GM20431 (cell line): ENCODE measurements around the gene BRD2.
"Not testable (repeated sequence)": the region's sequence is repeated elsewhere in the genome, so short reads cannot be mapped to it uniquely, and the experiment has no call there.

Source experiments
- in situ Hi-C: fragments of 300-500 bp; cut with MseI, MboI; formaldehyde crosslinking; loops from one replicate; pipeline ENCODE4 v1.15.0; 2020; ENCODE audit warnings: low sequenced_read_pairs; ENCODE audit not compliant: unreplicated experiment

The BRD2 gene

DNA sequence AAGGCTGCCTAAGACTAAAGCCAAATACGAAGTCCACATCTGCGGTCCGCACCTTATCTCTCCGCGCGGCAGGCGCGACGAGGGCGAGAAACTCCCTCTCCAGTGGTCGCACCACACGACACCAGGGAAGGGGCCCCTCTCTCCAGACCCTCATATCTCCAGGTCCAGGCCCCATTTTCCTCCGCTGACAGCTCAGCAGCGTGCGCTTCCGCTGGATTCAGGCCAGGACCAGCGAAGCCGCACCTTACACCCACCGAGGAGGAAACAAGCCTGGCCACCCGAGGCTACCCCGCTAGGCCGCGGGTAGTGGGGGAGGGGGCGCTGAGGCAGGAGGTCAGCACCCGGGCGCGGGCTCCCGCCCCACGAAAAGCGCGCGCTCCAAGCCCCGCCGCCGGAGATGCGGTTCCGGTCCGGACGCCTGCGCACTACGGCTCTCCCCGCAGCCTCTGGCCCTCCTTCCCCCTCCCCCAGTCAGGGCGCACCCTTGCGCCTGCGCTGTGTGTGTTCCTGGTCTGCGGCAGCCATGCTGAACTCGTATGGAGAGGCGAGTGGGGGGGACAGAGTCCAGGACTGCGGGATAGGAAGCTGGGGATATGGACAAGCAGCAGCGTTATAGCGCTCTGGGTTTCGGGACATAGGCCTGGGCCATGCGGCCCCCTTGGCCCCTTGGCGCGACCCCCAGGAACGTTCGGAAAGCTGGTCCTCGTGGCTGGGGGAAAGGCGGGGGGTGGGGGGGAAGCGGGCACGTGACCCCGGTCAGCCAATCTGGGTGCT lies at the start of gene BRD2:
TSS of gene BRD2 (plus strand) at position 502 of the 774 bp plus-strand sequence. CDS start 4,305 bp downstream, outside the sequence.
- in situ Hi-C loops: no loop called here

DNA sequence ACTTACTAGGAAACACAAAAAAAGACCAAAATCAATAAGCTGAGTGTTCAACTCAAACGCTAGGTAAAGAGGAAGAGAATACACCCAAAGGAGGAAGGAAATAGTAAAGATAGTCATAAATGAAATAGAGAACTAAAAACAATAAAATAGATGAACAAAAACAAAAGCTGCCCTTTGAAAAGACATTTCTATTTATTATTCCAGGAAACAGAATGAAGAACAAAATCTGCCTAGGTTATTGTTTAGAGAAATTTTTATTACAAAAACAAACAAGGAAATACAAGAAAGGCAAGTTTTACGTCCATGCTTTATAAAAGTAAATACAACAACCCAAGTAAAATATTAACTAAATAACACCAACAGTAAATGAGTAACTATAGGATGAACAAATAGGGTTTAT lies 47.7 kb upstream of the BRD2 start:
- in situ Hi-C loops: no loop called here

DNA sequence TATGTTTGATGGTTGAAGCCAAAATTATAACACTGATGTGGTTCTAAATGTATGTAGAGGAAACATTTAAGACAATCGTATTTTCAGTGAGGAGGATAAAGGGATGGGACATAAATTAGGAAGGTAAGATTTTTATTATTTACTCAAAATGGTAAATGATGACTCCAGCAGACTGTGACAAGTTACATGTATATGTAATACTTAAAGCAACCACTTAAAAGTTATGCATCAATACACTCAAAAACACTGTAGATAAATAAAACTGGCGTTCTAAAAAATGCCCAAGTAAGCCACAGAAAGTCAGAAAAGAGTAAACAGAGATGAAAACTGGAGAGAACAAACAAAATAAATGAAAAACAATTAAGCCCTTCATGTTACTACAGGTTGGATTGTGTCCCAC lies 46.3 kb upstream of the BRD2 start:
- in situ Hi-C loops: no loop called here

DNA sequence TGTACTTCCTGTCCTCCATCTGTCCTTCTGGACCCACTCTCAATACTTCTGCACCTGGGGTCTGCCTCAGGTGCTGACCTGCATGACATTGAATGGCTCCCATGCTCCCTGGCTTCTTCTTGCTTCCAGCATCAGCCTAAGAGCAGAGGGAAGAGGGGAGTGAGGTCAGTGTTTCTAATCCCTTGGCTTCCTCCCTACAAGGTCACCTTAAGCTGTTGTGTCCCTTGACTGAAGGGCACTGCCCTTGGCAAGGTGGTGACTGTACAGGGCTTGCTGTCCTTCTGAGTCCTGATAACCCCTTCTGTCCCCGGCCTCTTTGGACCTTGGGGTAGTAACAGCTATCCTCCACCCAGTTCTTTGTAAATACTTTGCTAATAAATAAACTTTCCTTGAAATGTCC lies 37.2 kb upstream of the BRD2 start:
- in situ Hi-C loops: loop anchor here (10.0 kb wide), 1 partner anchor 54 kb away; no protein-coding TSS in a partner anchor

DNA sequence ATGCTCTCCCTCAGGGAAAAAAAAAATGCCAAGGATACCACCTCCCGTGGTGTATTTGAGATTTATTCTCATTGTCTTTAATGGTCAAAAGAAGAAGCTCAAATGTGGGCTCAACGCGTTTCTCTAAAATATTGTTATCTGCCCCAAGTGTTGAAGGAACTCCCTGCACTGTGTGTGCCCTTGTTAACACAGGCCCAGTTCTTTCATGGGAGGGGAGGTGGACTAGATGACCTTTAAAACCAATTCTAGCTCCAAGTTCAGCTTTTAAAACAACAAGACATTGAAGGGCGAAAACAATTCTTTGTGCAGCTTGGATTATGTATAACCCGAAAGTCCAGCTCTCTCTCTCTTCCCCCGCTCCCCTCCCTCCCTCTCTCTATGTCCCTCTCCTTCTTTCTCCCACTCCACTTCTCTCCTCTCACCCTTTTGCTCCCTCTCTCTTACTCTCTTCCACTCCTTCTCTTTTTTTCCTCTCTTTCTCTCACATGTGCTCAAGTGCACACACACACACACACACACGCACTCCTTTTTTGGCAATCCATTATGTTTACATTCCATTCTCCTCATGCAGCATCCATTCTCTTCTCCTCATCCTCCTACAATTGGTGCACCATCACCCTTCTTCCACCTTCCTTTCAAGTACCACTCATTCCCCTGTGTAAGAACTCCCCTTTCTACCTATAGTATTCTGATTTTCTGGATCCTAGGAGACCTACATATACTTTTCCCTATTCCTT lies 36.1 kb upstream of the BRD2 start:
- in situ Hi-C loops: loop anchor here (10.0 kb wide), 1 partner anchor 53 kb away; no protein-coding TSS in a partner anchor

DNA sequence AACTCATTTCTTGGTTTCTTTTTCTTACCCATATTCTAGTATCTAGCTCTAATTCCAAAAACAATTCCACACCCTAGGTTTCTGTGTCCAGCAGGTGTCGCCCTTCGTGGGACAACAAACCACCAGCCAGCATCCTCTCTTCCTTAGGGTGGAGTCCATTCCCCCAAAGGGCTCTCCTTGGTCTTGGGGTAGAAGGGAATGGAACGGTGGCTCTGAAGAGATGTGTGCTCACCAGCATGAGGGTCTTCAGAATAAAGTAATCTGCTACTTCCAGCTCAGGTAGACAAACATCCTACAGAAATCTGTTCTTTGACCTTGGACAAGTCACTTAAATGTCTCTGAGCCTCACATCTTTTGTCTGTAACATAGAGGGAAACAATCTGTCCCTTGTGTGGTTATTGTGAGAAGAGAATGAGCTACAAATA lies 34.7 kb upstream of the BRD2 start:
- in situ Hi-C loops: loop anchor here (10.0 kb wide), 1 partner anchor 51 kb away; no protein-coding TSS in a partner anchor

DNA sequence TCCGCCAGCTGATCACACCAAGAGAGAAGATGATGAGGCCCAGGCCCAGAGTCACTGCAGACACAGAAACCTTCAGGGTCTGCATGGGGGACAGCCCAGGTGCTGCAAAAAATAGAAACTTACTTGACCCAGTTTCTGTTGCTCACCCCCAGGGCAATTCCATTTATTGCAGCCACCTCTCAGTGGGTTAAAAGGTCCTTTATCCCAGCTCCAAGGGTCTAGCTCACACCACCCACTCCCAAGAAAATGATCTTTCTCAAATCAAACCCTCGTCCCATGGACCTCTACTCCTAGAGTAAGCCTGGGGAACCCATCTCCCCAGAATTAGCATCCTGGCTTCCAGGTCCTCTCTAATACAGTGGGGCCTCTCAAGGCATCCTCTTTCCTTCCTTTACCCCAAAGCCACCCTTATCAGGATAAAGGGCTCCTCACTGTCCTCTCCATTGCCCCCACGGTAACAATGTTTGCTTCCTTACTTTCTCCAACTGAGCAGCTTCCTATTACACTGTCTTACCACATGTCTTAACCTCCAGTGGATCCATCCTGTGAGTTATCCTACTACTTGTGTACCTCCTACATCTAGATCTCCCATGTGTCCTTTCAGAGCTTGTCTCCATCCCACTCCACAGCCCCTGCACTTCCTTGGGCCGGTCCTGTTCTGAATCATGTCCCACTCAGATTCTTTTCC lies 32.7 kb upstream of the BRD2 start:
- in situ Hi-C loops: loop anchor here (10.0 kb wide), 1 partner anchor 49 kb away; no protein-coding TSS in a partner anchor

DNA sequence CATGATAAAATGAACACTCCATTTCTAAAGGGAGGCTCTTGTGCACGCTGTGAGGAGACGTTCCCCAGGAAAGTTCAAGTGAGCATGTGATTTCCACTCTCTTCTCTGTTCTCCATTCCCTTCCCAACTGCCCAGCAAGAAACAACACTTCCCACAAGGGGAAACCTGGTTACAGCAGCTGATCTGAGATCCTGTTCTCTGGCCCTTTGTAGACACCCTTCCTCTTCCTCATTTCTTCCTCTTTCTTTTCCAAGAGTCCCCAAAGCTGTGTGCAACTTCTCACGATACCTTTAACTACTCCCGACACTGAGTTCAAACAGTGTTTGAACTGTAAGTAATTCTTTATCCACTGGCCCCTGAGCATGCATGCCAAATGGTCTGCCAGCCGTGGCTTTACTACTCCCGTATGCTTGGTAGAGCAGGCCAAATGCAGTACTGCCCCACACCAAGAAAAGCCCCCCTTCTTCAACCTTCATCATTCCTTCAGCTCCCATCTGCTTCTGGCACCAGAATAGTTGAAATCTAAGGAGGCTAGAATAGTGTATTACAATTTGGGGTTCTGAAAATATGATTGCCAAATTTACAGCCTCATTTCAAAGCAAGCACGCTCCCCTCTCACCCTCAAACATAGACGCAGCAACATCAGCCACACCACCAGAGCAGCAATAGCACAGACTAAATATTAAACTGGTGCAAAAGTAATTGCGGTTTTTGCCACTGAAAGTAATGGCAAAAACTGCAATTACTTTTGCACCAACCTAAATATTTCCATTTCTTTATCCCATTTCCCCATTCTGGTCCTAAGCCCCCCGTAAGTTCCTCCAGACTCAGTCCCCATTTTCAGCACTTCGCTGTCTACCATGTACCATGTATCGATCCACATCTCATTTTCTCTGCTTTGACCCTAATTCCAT lies 31.9 kb upstream of the BRD2 start:
- in situ Hi-C loops: loop anchor here (10.0 kb wide), 1 partner anchor 48 kb away; no protein-coding TSS in a partner anchor

DNA sequence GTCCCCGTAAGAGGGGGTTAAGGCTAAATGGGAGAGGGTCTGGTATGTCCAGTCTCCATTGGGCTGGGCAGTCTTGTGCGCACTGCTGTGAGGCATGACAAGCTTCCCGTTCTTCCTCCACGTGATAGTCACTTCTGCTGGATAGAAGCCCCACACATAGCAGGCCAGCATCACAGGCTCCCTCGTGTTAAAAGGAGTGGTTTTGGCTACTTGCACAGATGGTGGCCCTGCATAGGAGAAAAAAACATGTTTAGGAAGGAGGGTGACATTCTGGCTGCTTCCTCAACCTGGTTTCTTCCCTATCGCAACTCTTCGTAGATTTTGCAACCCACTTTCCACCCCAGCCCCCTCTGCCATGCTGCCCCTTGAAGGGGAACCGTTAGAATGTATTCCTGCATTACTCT lies 31.2 kb upstream of the BRD2 start:
- in situ Hi-C loops: loop anchor here (10.0 kb wide), 1 partner anchor 48 kb away; no protein-coding TSS in a partner anchor

DNA sequence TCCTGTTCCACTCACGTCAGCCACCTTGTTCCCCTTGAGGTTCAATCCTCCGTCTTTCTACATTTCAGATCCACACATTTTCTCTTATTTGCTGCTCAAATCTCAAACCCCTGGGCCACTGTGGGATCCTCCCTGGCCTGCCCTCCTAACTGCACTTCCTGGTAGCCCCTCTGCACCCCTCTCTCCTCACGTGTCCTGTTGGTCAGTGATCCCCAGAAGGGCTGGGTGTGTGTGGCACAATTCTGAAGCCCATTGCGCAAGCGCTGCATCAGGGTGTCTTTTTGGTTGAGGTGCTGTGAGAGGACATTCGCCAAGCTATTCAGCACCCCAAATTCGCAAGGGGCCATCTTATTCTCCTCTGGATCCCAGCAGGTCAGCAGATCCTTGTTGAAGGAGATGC lies 29.9 kb upstream of the BRD2 start:
- in situ Hi-C loops: loop anchor here (10.0 kb wide), 1 partner anchor 46 kb away; no protein-coding TSS in a partner anchor

DNA sequence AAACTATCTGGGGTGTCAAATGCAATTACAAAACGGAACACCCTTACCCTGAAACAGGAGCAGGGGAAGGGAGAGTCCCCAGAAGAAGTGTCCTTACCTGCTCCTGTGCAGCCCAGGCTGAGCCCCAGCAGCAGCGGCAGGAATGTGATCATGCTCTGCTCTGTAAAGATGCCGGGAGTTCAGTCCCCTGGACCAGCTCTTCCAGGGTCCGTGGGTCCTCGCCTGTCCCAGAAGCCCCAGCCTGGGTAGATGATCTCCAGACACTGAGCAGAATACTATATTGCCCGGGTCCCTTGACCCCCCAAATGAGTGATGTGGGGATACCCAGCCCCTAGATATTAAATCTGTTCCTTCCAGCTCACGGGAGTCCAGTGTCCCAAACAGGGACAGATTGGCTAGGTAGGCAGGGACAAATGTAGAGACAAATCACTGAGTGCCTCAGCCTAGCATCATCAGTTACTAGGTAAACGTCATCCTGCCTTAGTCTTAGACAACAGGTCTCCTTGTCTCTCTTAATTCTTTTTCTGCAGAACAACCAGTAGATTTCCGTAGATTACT lies 27.7 kb upstream of the BRD2 start, which contains the start of gene HLA-DMB:
TSS of gene HLA-DMB (minus strand) at position 373 of the 558 bp plus-strand sequence. CDS start at position 152, 221 bp downstream.
- in situ Hi-C loops: no loop called here

DNA sequence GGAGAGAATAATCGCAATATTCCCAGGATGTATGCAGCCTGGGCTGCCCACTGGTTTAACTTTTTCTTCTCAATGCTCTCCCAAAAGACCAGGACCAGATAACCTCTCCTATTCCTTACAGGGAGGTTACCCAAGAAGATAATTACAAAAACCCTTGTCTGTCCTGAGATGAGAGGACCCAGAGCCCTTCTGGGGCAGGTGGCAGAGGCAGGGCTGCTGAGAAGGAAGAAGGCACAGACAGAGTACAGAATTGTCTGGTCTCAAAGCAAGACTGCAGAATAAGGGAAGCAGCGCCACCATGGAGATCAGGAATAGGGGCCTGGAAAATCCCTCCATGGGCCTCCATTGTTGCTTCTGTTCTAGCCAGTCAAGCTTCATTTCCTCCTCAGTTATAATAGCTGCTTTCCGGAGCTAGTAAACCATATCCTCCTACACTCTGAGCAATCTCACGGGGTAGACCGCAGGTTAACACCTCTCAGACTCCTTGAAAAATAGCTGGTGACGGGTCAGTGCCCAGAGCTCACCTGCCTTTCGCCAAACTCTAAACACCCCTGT lies 27.1 kb upstream of the BRD2 start:
- in situ Hi-C loops: no loop called here

DNA sequence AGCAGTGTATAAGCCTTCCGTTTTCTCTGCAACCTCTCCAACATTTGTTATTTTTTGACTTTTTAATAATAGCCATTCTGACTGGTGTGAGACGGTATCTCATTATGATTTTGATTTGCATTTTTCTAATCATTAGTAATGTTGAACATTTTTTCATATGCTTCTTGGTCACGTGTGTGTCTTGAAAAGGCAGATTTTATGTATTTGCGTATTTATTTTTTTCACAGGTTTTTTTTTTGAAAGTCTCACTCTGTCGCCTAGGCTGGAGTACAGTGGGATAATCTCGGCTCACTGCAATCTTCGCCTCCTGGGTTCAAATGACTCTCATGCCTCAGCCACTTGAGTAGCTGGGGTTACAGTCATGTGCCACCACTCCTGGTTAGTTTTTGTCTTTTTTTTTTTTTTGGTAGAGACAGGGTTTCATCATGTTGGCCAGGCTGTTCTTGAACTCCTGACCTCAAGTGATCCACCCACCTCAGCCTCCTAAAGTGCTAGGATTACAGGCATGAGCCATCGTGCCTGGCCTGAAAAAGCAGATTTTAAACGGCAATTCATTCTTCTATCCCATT lies 25.8 kb upstream of the BRD2 start:
- in situ Hi-C loops: not testable (repeated sequence)

DNA sequence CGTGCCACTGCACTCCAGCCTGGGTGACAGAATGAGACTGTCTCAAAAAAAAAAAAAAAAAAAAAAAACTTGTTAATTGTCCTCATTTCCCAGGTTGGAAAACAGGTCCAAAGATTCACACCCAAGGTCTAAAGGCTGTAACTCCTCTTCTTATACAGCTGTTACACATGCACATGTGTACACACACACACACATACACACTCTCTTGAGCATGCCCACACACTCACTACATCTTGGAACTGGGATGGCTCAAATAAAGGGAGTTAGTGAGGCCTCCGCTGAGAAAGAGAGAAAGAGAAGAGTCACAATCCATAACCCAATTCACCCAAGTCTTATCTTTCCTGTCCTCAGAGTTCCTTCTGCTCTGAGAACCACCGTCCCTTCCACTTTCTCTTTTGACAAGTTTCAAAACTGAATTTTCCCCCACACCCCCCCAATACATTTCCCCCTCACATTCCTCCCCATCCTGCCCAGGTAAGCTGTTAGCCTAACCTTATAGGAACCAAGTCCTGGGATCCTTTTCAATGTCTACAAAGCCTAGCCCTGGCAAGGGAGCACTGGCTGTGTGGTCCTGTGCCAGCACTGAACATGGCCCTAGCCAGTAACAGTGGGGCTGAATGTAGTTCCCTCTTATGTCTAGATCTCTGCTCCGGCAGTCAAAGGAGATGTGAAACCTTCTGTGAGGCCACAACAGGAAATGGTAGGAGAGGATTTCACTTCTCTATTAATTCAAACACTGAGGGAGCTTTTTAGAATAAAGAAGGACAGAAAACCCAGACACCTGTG lies 24.3 kb upstream of the BRD2 start:
- in situ Hi-C loops: no loop called here

DNA sequence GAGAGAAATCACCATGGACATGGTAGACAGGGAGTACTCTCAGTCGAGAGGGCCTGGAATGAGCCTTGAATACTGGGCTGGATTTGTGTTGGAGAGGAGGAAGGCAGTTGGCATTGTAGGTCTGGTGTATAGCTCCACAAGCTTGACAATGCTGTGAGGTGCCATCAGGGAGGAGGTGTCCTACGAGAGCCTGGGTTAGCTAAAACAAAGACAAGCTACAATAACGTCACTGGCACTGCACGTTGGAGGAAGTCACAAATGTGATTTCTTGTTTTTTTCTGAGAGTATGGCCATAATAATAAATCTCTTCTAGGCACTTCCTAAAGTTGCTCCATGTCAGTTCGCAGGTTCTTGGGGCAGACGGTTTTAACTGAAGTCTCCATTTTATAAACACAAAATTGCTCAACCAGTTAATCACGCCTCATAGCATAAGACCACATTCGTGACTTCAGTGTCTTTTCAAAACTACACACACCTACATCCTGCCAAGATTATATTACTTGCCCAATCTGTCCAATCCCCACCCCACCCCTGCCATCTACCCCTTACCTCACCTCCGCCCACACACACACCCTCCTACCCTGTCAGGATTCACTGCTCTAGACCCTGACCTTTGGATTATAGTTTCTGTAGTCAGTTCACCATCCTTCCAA lies 23.2 kb upstream of the BRD2 start:
- in situ Hi-C loops: no loop called here

DNA sequence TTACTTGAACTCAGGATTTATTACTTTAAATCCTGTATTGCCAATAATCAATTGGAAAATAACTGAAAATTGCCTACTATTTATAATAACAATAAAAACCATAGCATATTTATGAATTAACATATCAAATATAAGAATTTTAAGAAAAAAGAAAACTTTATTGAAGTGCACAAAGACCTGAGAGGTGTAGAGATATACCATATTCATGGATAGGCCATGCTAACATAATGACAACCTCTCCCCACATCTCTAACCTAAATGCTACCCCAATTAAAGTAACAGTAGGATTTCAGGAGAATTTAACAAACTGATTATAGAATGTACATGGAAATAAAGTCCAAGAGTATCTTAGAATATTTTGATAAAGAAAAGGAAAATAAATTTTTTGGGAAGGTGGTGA lies 22.4 kb upstream of the BRD2 start:
- in situ Hi-C loops: no loop called here

DNA sequence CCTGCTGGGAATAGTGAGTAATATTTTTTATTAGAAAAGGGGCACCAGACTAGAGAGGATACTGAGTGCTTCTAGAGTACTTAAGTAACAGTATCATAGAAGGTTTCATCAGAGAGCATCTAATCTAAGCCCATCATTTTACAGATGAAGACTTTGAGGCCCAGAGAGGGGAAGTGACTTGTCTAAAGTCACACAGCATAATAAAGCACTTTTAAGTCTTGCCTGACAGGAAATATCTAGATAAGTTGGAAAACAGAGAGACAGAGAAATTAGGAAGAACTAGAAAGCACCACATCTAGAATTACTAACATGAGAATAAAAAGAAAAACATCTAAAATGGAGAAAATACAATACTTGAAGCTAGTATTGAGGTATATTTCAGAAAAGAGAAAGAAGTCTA lies 21.5 kb upstream of the BRD2 start:
- in situ Hi-C loops: no loop called here
